MM.1S (cell line): ENCODE measurements around the gene RAB4B.
A peak's percentile ranks its signal among the peaks of the same experiment; 100 is the strongest.
"Not testable (repeated sequence)": the region's sequence is repeated elsewhere in the genome, so short reads cannot be mapped to it uniquely, and the experiment has no call there.

Experiments
- DNase-seq: peaks from one replicate; pipeline ENCODE4 v3.0.0-alpha.2; 2015
- H2AFZ ChIP-seq: fragments of 300-600 bp; sonication (generic); 2 replicates; pipeline ENCODE4 v1.6.0; 2016; ENCODE audit warnings: antibody characterized with exemption, low read length
- H3F3A ChIP-seq: fragments of 300-600 bp; sonication (generic); 2 replicates; pipeline ENCODE4 v1.6.1; 2016; ENCODE audit warnings: mild to moderate bottlenecking, antibody characterized with exemption, low read length, moderate library complexity, mixed read lengths; ENCODE audit not compliant: insufficient read depth
- H3K27ac ChIP-seq: fragments of 300-600 bp; sonication (generic); 2 replicates; pipeline ENCODE4 v1.5.1; 2016; ENCODE audit warnings: mild to moderate bottlenecking, low read length
- H3K27me3 ChIP-seq: fragments of 300-600 bp; sonication (generic); replicated peaks from 2 replicates; pipeline ENCODE4 v1.6.0; 2016; ENCODE audit warnings: low read length; ENCODE audit not compliant: insufficient read depth
- H3K36me3 ChIP-seq: fragments of 300-600 bp; sonication (generic); replicated peaks from 2 replicates; pipeline ENCODE4 v1.6.1; 2016; ENCODE audit warnings: mild to moderate bottlenecking, low read length, mixed read lengths; ENCODE audit not compliant: insufficient read depth
- H3K4me1 ChIP-seq: fragments of 300-600 bp; sonication (generic); 2 replicates; pipeline ENCODE4 v1.6.1; 2016; ENCODE audit warnings: low read length, mixed read lengths
- H3K4me2 ChIP-seq: fragments of 300-600 bp; sonication (generic); 2 replicates; pipeline ENCODE4 v1.6.0; 2016; ENCODE audit warnings: low read depth, low read length
- H3K4me3 ChIP-seq: fragments of 300-600 bp; sonication (generic); 2 replicates; pipeline ENCODE4 v1.5.1; 2016; ENCODE audit warnings: low read length, mixed read lengths
- H3K79me2 ChIP-seq: fragments of 300-600 bp; sonication (generic); 2 replicates; pipeline ENCODE4 v1.6.1; 2016; ENCODE audit warnings: mixed run types, low read length, mixed read lengths
- H3K9ac ChIP-seq: fragments of 300-600 bp; sonication (generic); 2 replicates; pipeline ENCODE4 v1.6.1; 2016; ENCODE audit warnings: low read length, mixed read lengths
- H3K9me2 ChIP-seq: fragments of 300-600 bp; sonication (generic); replicated peaks from 2 replicates; pipeline ENCODE4 v1.6.1; 2016; ENCODE audit warnings: mild to moderate bottlenecking, low read length, mixed read lengths; ENCODE audit not compliant: insufficient read depth
- H3K9me3 ChIP-seq: fragments of 300-600 bp; sonication (generic); replicated peaks from 2 replicates; pipeline ENCODE4 v1.6.1; 2016; ENCODE audit warnings: mild to moderate bottlenecking, low read length, mixed read lengths; ENCODE audit not compliant: insufficient read depth
- H4K20me1 ChIP-seq: fragments of 300-600 bp; sonication (generic); 2 replicates; pipeline ENCODE4 v1.6.1; 2016; ENCODE audit warnings: mild to moderate bottlenecking, low read length, moderate library complexity, mixed read lengths; ENCODE audit not compliant: insufficient read depth
- EZH2 ChIP-seq: fragments of 300-600 bp; sonication (generic); optimal IDR thresholded peaks from 2 replicates; pipeline ENCODE3; 2017; ENCODE audit warnings: low read depth, mild to moderate bottlenecking, antibody characterized with exemption, low read length, mixed read lengths
- EZH2phosphoT487 ChIP-seq: fragments of 300-600 bp; sonication (generic); IDR thresholded peaks from 2 replicates; pipeline ENCODE4 v1.6.1; 2018; ENCODE audit warnings: antibody characterized with exemption, low read length
- TF ChIP-seq, protein P1 (sequence below): fragments of 300-600 bp; sonication (generic); IDR thresholded peaks from 2 replicates; pipeline ENCODE4 v1.5.1; 2016; ENCODE audit warnings: antibody characterized with exemption, low read length, mixed read lengths

Gene RAB4B

GRCh38 chr19:40818480-40819399 lies 40.7 kb downstream of the RAB4B start:
- H3K36me3 ChIP-seq, H3K9me3 ChIP-seq, H3K27me3 ChIP-seq, H3K4me1 ChIP-seq, H3K9me2 ChIP-seq, H3F3A ChIP-seq, H3K79me2 ChIP-seq, H4K20me1 ChIP-seq, H3K9ac ChIP-seq, H3K27ac ChIP-seq: not testable (repeated sequence)
- H2AFZ ChIP-seq: peak overlapping the region; percentile 43
- TF ChIP-seq, protein P1, sequence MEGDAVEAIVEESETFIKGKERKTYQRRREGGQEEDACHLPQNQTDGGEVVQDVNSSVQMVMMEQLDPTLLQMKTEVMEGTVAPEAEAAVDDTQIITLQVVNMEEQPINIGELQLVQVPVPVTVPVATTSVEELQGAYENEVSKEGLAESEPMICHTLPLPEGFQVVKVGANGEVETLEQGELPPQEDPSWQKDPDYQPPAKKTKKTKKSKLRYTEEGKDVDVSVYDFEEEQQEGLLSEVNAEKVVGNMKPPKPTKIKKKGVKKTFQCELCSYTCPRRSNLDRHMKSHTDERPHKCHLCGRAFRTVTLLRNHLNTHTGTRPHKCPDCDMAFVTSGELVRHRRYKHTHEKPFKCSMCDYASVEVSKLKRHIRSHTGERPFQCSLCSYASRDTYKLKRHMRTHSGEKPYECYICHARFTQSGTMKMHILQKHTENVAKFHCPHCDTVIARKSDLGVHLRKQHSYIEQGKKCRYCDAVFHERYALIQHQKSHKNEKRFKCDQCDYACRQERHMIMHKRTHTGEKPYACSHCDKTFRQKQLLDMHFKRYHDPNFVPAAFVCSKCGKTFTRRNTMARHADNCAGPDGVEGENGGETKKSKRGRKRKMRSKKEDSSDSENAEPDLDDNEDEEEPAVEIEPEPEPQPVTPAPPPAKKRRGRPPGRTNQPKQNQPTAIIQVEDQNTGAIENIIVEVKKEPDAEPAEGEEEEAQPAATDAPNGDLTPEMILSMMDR: peak; percentile 61
- H3K4me3 ChIP-seq: peak overlapping the region; percentile 30; the same call in 1 of the 2 replicates
- peak; percentile 62 for DNase-seq
- H3K4me2 ChIP-seq: peak overlapping the region; percentile 49; the same call in 1 of the 2 replicates

DNA sequence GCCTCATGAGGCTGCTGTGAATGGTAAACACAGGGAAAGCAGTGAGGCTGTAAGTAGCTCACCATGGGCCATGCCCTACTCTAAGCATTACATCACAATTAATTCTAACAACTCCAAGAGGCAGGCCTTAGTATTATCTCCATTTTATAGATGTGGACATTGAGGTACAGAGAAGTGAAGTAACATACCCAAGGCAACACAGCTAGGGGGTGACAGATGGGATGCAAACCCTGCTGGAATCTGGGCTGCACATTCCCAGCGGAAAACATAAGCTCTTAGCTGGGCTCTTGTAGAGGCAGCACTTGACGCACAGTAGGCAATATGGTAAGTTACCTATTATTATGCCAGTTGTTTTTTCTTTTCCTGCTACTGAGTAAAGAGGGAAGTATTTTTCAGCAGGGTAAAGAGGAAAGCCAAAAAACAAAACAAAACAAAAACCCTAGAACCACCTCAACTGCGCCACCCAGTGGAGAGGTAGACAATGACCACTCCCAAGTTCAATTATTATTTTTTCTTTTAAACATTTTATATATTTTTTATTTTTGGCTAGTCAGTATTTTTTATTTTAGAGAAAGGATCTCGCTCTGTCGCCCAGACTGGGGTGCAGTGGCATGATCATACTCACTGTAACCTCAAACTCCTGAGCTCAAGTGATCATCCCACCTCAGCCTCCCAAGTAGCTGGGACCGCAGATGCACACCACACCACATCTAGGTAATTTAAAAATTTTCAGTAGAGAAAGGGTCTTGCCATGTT lies 41.6 kb downstream of the RAB4B start:
- not testable (repeated sequence) for H3K27ac ChIP-seq, H3K9ac ChIP-seq, H3K4me1 ChIP-seq, H3K79me2 ChIP-seq, H3K9me3 ChIP-seq, DNase-seq, H3K9me2 ChIP-seq, H3K36me3 ChIP-seq, H3K4me3 ChIP-seq, H3K27me3 ChIP-seq, H2AFZ ChIP-seq, H4K20me1 ChIP-seq, H3F3A ChIP-seq, H3K4me2 ChIP-seq
- TF ChIP-seq, protein P1: peak; percentile 40

GRCh38 chr19:40822161-40822560 lies 44.1 kb downstream of the RAB4B start:
- TF ChIP-seq EZH2: no peak
- TF ChIP-seq, protein P1: no peak
- TF ChIP-seq EZH2phosphoT487: no peak
- no peaks in the 10 kb centered on the region for H3K4me1 ChIP-seq
- no peaks in the 10 kb centered on the region for H3F3A ChIP-seq
- H3K27me3 ChIP-seq: no peaks in the 10 kb centered on the region
- no peaks in the 10 kb centered on the region for H3K9me2 ChIP-seq
- no peaks in the 10 kb centered on the region for H3K79me2 ChIP-seq
- no peak overlapping the region for H3K9ac ChIP-seq
- H3K36me3 ChIP-seq: no peaks in the 10 kb centered on the region
- H2AFZ ChIP-seq: no peak overlapping the region
- no peak overlapping the region for H3K4me3 ChIP-seq
- H4K20me1 ChIP-seq: no peaks in the 10 kb centered on the region
- no peak for DNase-seq
- H3K4me2 ChIP-seq: no peak overlapping the region
- no peak overlapping the region for H3K27ac ChIP-seq
- H3K9me3 ChIP-seq: no peaks in the 10 kb centered on the region

- H3K9me3 ChIP-seq, DNase-seq, H4K20me1 ChIP-seq: not testable (repeated sequence)
These were observed 44.9 kb downstream of the RAB4B start for GRCh38 chr19:40822704-40823553.

GRCh38 chr19:40824916-40825315 lies 46.9 kb downstream of the RAB4B start:
- not testable (repeated sequence) for H3K9ac ChIP-seq, H3K27ac ChIP-seq, H3K9me3 ChIP-seq, H3K4me1 ChIP-seq, H3F3A ChIP-seq, H3K4me2 ChIP-seq, H3K79me2 ChIP-seq, H3K9me2 ChIP-seq, H3K4me3 ChIP-seq, H3K27me3 ChIP-seq, H3K36me3 ChIP-seq, H4K20me1 ChIP-seq, DNase-seq, H2AFZ ChIP-seq

More at GRCh38 chr19:40822704-40823553, 44.9 kb downstream of the RAB4B start:
- not testable (repeated sequence) for H3K79me2 ChIP-seq, H3K4me2 ChIP-seq, H2AFZ ChIP-seq, H3K36me3 ChIP-seq, H3K27me3 ChIP-seq, H3K4me1 ChIP-seq, H3F3A ChIP-seq, H3K9ac ChIP-seq, H3K9me2 ChIP-seq, H3K4me3 ChIP-seq, H3K27ac ChIP-seq
